ENCODE results near the gene RBM38. TPM values are rescaled to one million over a fixed set of nuclear protein-coding genes. Genes with fewer than 3 reads are reported as not detected.

The RBM38 gene
- total and polyA plus RNA-seq, 2 of the 13 experiments (the other 11 are each of a cell fraction or from before 2014, with no cell fraction given): 24.2 to 34.2 TPM

- WGBS (ENCODE audit: low lambda C conversion rate): 98% methylated on average over 7 of the region's 7 CpGs
- Histone ChIP-seq H3K4me3 (replicated peaks in 1 of 3; ENCODE audit: insufficient read depth in 1 of 3, low read depth in 2 of 3, low read length in 3 of 3) (no peak overlapping the region), H3K27ac (ENCODE audit: extremely low read length, insufficient read depth, low read length) (no peak overlapping the region), H3K4me1 (ENCODE audit: insufficient read depth, low read length) (no peaks in the 10 kb centered on the region), H4K20me1 (ENCODE audit: insufficient read depth, low read length) (no peaks in the 10 kb centered on the region; the same call in 1 of the 2 replicates), H3K4me2 (ENCODE audit: low read depth, low read length) (no peak overlapping the region), H2AFZ (ENCODE audit: low read length) (no peak overlapping the region), H3K36me3 (replicated peaks in 1 of 2; ENCODE audit: control insufficient read depth in 1 of 2, insufficient read depth in 2 of 2, low read length in 2 of 2) (peaks cover 45 to 76% of the 10 kb centered on the region in 2 experiments), H3K27me3 (ENCODE audit: control insufficient read depth in 1 of 2, insufficient read depth in 2 of 2, low read length in 2 of 2) (no peaks in the 10 kb centered on the region), H3K9me3 (ENCODE audit: low read length) (no peaks in the 10 kb centered on the region), H3K79me2 (ENCODE audit: insufficient read depth, low read length) (no peaks in the 10 kb centered on the region), H3K9ac (ENCODE audit: insufficient read depth, low read depth, low read length) (no peak overlapping the region)
- FAIRE-seq (no peak), ATAC-seq (no peak), DNase-seq (ENCODE audit: low spot score) (no peak)
- POLR2A ChIA-PET: no interaction called here
- CTCF ChIA-PET (ENCODE audit: low intra/inter-chr PET ratio, low total read pairs): no interaction called here
- TF ChIP-seq ELF4 (CRISPR knock-in tag; IDR thresholded peaks at IDR 0.05; ENCODE audit: borderline replicate concordance) (no peak), CREM (IDR thresholded peaks at IDR 0.05) (no peak), CREM (CRISPR knock-in tag; IDR thresholded peaks at IDR 0.05) (no peak)
- intact Hi-C loops (cut with micrococcal nuclease; ENCODE audit: unreplicated experiment): no loop called here
- in situ Hi-C loops (cut with HindIII; ENCODE audit: extremely low pct_ligation_motif_present, low pct_unique_long_range_greater_than_20kb): no loop called here
- no TSS peak for BruUV-seq (replicated peaks)
These were observed 10.3 kb downstream of the RBM38 start for GRCh38 chr20:57401565-57401918.

- Histone ChIP-seq H3K9ac (ENCODE audit: insufficient read depth, low read depth, low read length) (no peak overlapping the region), H2AFZ (ENCODE audit: low read length) (no peak overlapping the region), H3K4me3 (replicated peaks in 1 of 3; ENCODE audit: insufficient read depth in 1 of 3, low read depth in 2 of 3, low read length in 3 of 3) (no peak overlapping the region), H3K9me3 (ENCODE audit: low read length) (no peaks in the 10 kb centered on the region), H4K20me1 (ENCODE audit: insufficient read depth, low read length) (no peaks in the 10 kb centered on the region; the same call in 1 of the 2 replicates), H3K27me3 (ENCODE audit: control insufficient read depth in 1 of 2, insufficient read depth in 2 of 2, low read length in 2 of 2) (no peaks in the 10 kb centered on the region), H3K4me2 (ENCODE audit: low read depth, low read length) (no peak overlapping the region), H3K79me2 (ENCODE audit: insufficient read depth, low read length) (no peaks in the 10 kb centered on the region), H3K36me3 (replicated peaks in 1 of 2; ENCODE audit: control insufficient read depth in 1 of 2, insufficient read depth in 2 of 2, low read length in 2 of 2) (peaks cover 45 to 72% of the 10 kb centered on the region in 2 experiments), H3K27ac (ENCODE audit: extremely low read length, insufficient read depth, low read length) (no peak overlapping the region), H3K4me1 (ENCODE audit: insufficient read depth, low read length) (no peaks in the 10 kb centered on the region)
- in situ Hi-C loops (cut with HindIII; ENCODE audit: extremely low pct_ligation_motif_present, low pct_unique_long_range_greater_than_20kb): no loop called here
- no peak for ATAC-seq
- POLR2A ChIA-PET: no interaction called here
- no peak for FAIRE-seq
- WGBS (ENCODE audit: low lambda C conversion rate): 98% methylated on average over 27 of the region's 32 CpGs
- no TSS peak for BruUV-seq (replicated peaks)
- intact Hi-C loops (cut with micrococcal nuclease; ENCODE audit: unreplicated experiment): no loop called here
- CTCF ChIA-PET (ENCODE audit: low intra/inter-chr PET ratio, low total read pairs): no interaction called here
- TF ChIP-seq HNRNPL (IDR thresholded peaks at IDR 0.05; ENCODE audit: low read depth, low read length) (0 out of 2 replicates have a peak, but pooled peaks have one; percentile 33), AGO2 (optimal IDR thresholded peaks at IDR 0.05; ENCODE audit: low read depth, low read length) (peak; percentile 77), RBFOX2 (IDR thresholded peaks at IDR 0.05; ENCODE audit: low read depth, low read length) (peak; percentile 60), GATA4 (IDR thresholded peaks at IDR 0.05; ENCODE audit: borderline replicate concordance, low read depth) (no peak)
- DNase-seq (ENCODE audit: low spot score): no peak
These were observed 11.3 kb downstream of the RBM38 start for GRCh38 chr20:57402206-57403125.
